GM18499 (cell line): ENCODE results near the gene C17orf107.

Experiments used
- ATAC-seq: cut with Tn5 transposase; IDR thresholded peaks from one replicate; pipeline ENCODE4 v1.9.1; 2021; ENCODE audit warnings: moderate number of reproducible peaks; ENCODE audit not compliant: insufficient read depth, unreplicated experiment

The C17orf107 gene

GRCh38 chr17:4947010-4947410, 47.7 kb downstream of the C17orf107 start:
- ATAC-seq, result no peak

- no peak for ATAC-seq
Measured at GRCh38 chr17:4947411-4948165, 48.3 kb downstream of the C17orf107 start.

GRCh38 chr17:4948166-4948930, 49.0 kb downstream of the C17orf107 start, which contains the start of gene PFN1:
PFN1 (minus strand) TSS chr17:4948530; CDS start chr17:4948394, 136 bp downstream.
- no peak for ATAC-seq

- no peak for ATAC-seq
Measured at GRCh38 chr17:4948931-4949320, 49.6 kb downstream of the C17orf107 start.

GRCh38 chr17:4949321-4950074, 50.2 kb downstream of the C17orf107 start:
- ATAC-seq, result no peak

GRCh38 chr17:4950075-4950745, 50.9 kb downstream of the C17orf107 start:
- ATAC-seq, result no peak

GRCh38 chr17:4950746-4951204, 51.4 kb downstream of the C17orf107 start, which contains the start of gene ENO3:
ENO3 (plus strand) TSS chr17:4951119; CDS start chr17:4951830, 711 bp downstream.
- ATAC-seq, result no peak

GRCh38 chr17:4951486-4951885, 52.1 kb downstream of the C17orf107 start:
- no peak for ATAC-seq
